ENCODE data around the gene PLEKHJ1. TPM values are rescaled to one million over a fixed set of nuclear protein-coding genes. Genes with fewer than 3 reads are reported as not detected.

Gene PLEKHJ1
- total and polyA plus RNA-seq, 12 donors = 18.1 to 89.5 (median 71.7) TPM

DNA sequence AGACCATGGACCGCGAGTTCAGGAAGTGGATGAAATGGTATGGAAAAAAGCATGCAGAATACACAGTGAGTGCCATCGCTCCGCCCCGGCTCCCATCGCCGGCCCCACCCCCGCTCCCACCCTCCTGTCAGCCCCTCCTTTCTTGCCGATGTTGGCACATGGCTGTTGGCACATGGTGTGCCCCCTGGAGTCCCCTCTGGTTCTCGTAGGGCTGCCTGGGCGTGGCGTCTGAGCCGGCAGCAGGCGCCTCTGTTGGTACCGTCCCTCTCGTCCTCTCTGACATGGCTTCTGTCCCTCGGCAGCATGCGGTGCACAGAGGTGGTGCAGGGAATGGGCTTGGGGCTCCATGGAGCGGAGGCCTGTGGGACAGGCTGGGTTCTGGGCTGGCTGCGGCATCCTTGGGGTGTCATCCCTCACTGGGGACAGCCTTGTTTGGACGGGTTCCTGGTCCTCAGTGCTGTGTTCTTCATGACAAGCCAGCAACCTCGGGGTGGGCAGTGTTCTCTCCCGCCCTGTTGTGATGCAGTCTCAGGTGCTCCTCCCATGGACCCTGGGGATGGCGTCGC, 41.5 kb downstream of the PLEKHJ1 start:
- no peak for TF ChIP-seq POLR2A (IDR thresholded peaks at IDR 0.05)
- TF ChIP-seq, protein P1, sequence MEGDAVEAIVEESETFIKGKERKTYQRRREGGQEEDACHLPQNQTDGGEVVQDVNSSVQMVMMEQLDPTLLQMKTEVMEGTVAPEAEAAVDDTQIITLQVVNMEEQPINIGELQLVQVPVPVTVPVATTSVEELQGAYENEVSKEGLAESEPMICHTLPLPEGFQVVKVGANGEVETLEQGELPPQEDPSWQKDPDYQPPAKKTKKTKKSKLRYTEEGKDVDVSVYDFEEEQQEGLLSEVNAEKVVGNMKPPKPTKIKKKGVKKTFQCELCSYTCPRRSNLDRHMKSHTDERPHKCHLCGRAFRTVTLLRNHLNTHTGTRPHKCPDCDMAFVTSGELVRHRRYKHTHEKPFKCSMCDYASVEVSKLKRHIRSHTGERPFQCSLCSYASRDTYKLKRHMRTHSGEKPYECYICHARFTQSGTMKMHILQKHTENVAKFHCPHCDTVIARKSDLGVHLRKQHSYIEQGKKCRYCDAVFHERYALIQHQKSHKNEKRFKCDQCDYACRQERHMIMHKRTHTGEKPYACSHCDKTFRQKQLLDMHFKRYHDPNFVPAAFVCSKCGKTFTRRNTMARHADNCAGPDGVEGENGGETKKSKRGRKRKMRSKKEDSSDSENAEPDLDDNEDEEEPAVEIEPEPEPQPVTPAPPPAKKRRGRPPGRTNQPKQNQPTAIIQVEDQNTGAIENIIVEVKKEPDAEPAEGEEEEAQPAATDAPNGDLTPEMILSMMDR (IDR thresholded peaks at IDR 0.05) = no peak
- no peak for DNase-seq
- no peaks in the 10 kb centered on the region for H3K4me1 ChIP-seq (replicated peaks in 1 of 2)
- H3K36me3 ChIP-seq (replicated peaks in 1 of 2) = peaks cover 0 to 64% of the 10 kb centered on the region in 2 donors
- H3K9me3 ChIP-seq (replicated peaks in 1 of 3) = no peaks in the 10 kb centered on the region
- intact Hi-C loops (cut with DNase I) = no loop called here
- 88 to 96% (median 93%) methylated on average over 14 to 25 of the region's 25 CpGs for WGBS, 4 donors
- no peaks in the 10 kb centered on the region for H3K27me3 ChIP-seq
- H3K27ac ChIP-seq = no peak overlapping the region
- no peak overlapping the region for H3K4me3 ChIP-seq

DNA sequence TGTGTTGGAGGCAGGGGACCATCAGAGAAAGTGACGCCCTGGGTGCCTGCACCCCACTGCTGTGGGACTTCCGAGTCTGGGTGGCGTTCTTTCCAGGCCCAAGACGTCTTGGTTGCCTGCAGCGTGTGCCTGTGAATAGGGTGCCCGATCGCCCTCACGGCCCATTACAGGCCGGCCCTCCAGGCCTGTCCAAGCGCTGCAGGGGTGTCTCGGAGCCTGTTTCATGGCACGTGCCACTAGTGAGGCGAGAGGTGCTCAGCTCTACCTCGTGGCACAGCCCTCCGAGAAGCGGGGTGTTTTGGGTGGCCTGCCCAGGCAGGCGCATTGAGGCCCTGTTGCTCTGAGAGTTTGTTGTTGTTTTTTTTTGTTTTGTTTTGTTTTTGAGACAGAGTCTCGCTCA, 42.3 kb downstream of the PLEKHJ1 start:
- H3K27me3 ChIP-seq = no peaks in the 10 kb centered on the region
- 91 to 99% (median 95%) methylated on average over 7 to 18 of the region's 18 CpGs for WGBS, 4 donors
- no peak for DNase-seq
- peaks cover 0 to 70% of the 10 kb centered on the region in 2 donors for H3K36me3 ChIP-seq (replicated peaks in 1 of 2)
- no peak overlapping the region for H3K27ac ChIP-seq
- TF ChIP-seq POLR2A (IDR thresholded peaks at IDR 0.05) = no peak
- TF ChIP-seq, protein P1 (IDR thresholded peaks at IDR 0.05) = no peak
- H3K4me1 ChIP-seq (replicated peaks in 1 of 2) = no peaks in the 10 kb centered on the region
- no peak overlapping the region for H3K4me3 ChIP-seq
- no peaks in the 10 kb centered on the region for H3K9me3 ChIP-seq (replicated peaks in 1 of 3)
- intact Hi-C loops (cut with DNase I) = no loop called here

DNA sequence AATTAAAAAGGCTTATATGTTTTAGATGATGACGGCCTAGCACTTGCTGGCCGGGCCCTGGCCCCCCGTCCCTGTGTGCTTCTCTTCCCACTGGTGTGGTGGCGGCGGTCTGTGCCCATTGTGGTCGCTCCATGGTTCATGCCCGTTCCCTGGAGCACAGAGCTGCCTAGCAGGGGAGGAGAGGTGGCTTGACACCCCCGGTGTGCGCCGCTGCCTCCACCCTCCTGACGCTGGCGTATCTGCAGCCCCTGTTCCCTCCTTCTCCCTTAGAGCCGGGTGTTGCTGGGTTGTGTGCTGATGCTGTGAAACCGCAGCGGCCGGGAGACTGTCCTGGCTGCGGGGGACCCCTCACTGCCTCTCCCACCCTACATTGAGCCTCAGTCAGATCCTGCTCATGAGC, 43.3 kb downstream of the PLEKHJ1 start:
- WGBS, 4 donors = 93 to 96% (median 95%) methylated on average over 9 to 17 of the region's 17 CpGs
- no peaks in the 10 kb centered on the region for H3K9me3 ChIP-seq (replicated peaks in 1 of 3)
- TF ChIP-seq, protein P1 (IDR thresholded peaks at IDR 0.05) = no peak
- no peak for TF ChIP-seq POLR2A (IDR thresholded peaks at IDR 0.05)
- H3K4me1 ChIP-seq (replicated peaks in 1 of 2) = no peaks in the 10 kb centered on the region
- intact Hi-C loops (cut with DNase I) = no loop called here
- DNase-seq = no peak
- no peak overlapping the region for H3K4me3 ChIP-seq
- H3K36me3 ChIP-seq (replicated peaks in 1 of 2) = peaks cover 0 to 70% of the 10 kb centered on the region in 2 donors
- no peak overlapping the region for H3K27ac ChIP-seq
- H3K27me3 ChIP-seq = no peaks in the 10 kb centered on the region

DNA sequence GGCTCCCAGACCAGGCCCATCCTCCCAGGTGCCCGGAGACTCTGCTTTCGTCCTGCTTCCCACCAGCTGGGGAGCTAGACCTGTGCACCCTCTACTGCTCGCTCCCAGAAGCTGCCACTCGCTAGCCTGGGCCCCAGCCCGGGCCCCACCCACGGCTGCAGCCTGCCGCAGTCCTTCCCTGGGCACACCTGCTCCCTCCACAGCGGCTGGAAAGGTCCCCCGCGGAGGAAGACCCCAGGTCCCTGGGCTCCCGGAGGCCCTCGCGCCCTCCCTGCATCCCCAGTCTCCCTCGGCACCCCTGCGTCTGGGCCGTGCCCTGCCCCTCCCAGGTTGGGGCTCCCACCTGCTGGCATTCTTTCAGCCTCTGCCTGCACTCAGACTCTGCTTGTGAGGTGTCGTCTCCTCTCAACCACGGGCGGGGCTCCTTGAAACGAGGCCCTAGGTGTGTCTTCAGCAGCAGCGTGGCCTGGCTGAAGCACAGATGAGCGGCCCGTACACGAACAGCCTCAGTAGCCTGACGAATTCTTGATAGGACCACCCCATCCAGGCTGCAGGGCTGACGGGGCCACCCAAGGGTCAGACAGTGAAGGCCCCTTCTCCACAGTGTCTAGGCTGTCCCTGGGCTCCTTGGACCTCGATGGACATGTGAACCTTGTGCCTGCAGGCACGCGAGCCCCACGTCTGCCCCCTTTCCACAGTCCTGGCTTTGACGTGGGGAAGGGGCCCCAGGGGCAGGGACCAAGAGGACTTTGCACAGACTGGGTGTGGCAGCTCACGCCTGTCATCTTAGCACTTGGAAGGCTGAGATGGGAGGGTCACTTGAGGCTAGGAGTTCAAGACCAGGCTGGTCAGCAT, 44.4 kb downstream of the PLEKHJ1 start:
- WGBS, 4 donors = 69 to 93% (median 89%) methylated on average over 4 to 32 of the region's 32 CpGs
- H3K27me3 ChIP-seq = no peaks in the 10 kb centered on the region
- peaks cover 0 to 75% of the 10 kb centered on the region in 2 donors for H3K36me3 ChIP-seq (replicated peaks in 1 of 2)
- H3K4me1 ChIP-seq (replicated peaks in 1 of 2) = peaks cover 2 to 8% of the 10 kb centered on the region in 2 donors
- H3K9me3 ChIP-seq (replicated peaks in 1 of 3) = no peaks in the 10 kb centered on the region
- H3K4me3 ChIP-seq = no peak overlapping the region
- H3K27ac ChIP-seq = no peak overlapping the region
- DNase-seq = no peak
- intact Hi-C loops (cut with DNase I) = no loop called here
- no peak for TF ChIP-seq POLR2A (IDR thresholded peaks at IDR 0.05)

Measured in adrenal gland (tissue), 12 donors.